DOHH2 (cell line): ENCODE results near the gene FAM53A.
A peak's percentile ranks its signal among the peaks of the same experiment; 100 is the strongest.

ENCODE experiments used
- H3F3A ChIP-seq: fragments of 200-600 bp; sonication (generic), shearing (Covaris generic); 2 replicates; pipeline ENCODE4 v1.6.0; 2016; ENCODE audit warnings: antibody characterized with exemption, mild to moderate bottlenecking; ENCODE audit not compliant: control insufficient read depth, insufficient read depth
- H3K27ac ChIP-seq: fragments of 200-600 bp; sonication (generic); 2 replicates; pipeline ENCODE4 v1.5.1; 2014; ENCODE audit warnings: low read depth, mild to moderate bottlenecking, low read length, moderate library complexity
- H3K27me3 ChIP-seq: fragments of 200-600 bp; sonication (generic); 2 replicates; pipeline ENCODE4 v1.6.1; 2014; ENCODE audit warnings: mild to moderate bottlenecking, low read length, mixed read lengths; ENCODE audit not compliant: control insufficient read depth
- H3K36me3 ChIP-seq: fragments of 200-600 bp; sonication (generic); 2 replicates; pipeline ENCODE4 v1.6.1; 2014; ENCODE audit warnings: mild to moderate bottlenecking, low read length, moderate library complexity, mixed read lengths; ENCODE audit not compliant: control insufficient read depth
- H3K4me1 ChIP-seq: fragments of 200-600 bp; sonication (generic); 2 replicates; pipeline ENCODE4 v1.6.1; 2014; ENCODE audit warnings: mild to moderate bottlenecking, low read length, mixed read lengths; ENCODE audit not compliant: control insufficient read depth
- H3K4me2 ChIP-seq: fragments of 200-600 bp; sonication (generic); 2 replicates; pipeline ENCODE4 v1.6.0; 2014; ENCODE audit warnings: mild to moderate bottlenecking, low read length, moderate library complexity
- H3K4me3 ChIP-seq: fragments of 200-600 bp; sonication (generic); 2 replicates; pipeline ENCODE4 v1.5.1; 2014; ENCODE audit warnings: mild to moderate bottlenecking, low read length, mixed read lengths
- H3K79me2 ChIP-seq: fragments of 200-600 bp; sonication (generic); 2 replicates; pipeline ENCODE4 v1.6.1; 2014; ENCODE audit warnings: mild to moderate bottlenecking, low read length, mixed read lengths; ENCODE audit not compliant: control insufficient read depth
- H3K9me2 ChIP-seq: fragments of 200-600 bp; sonication (generic); replicated peaks from 2 replicates; pipeline ENCODE4 v1.6.1; 2014; ENCODE audit warnings: mild to moderate bottlenecking, low read length, mixed read lengths; ENCODE audit not compliant: control insufficient read depth
- H3K9me3 ChIP-seq: fragments of 200-600 bp; sonication (generic); 2 replicates; pipeline ENCODE4 v1.6.1; 2014; ENCODE audit warnings: antibody characterized with exemption, low read length, mixed read lengths; ENCODE audit not compliant: control insufficient read depth, insufficient read depth
- H4K20me1 ChIP-seq: fragments of 200-600 bp; sonication (generic); 2 replicates; pipeline ENCODE4 v1.6.0; 2014; ENCODE audit warnings: low read depth, mild to moderate bottlenecking, antibody characterized with exemption, low read length, moderate library complexity; ENCODE audit not compliant: control insufficient read depth, insufficient read depth
- CTCF ChIP-seq: fragments of 200-600 bp; sonication (generic); IDR thresholded peaks from one replicate; pipeline ENCODE4 v1.5.1; 2014; ENCODE audit warnings: antibody characterized with exemption, mild to moderate bottlenecking, low read depth, low read length; ENCODE audit not compliant: poor library complexity, severe bottlenecking
- EZH2phosphoT487 ChIP-seq: fragments of 200-600 bp; sonication (generic); IDR thresholded peaks from 2 replicates; pipeline ENCODE4 v1.6.1; 2017; ENCODE audit warnings: borderline replicate concordance, mild to moderate bottlenecking, antibody characterized with exemption, low read length, moderate library complexity, mixed read lengths

FAM53A gene

GRCh38 chr4:1715002-1715758 lies 31.1 kb upstream of the FAM53A start:
- H3K79me2 ChIP-seq: peaks cover 86% of the 10 kb centered on the region
- H3K27ac ChIP-seq: peak overlapping the region; percentile 96
- H3K9me2 ChIP-seq: no peaks in the 10 kb centered on the region
- H3K4me2 ChIP-seq: peak overlapping the region; percentile 91
- no peaks in the 10 kb centered on the region for H3K9me3 ChIP-seq
- peaks cover 21% of the 10 kb centered on the region for H4K20me1 ChIP-seq
- peaks cover 69% of the 10 kb centered on the region for H3K4me1 ChIP-seq
- peaks cover 43% of the 10 kb centered on the region for H3F3A ChIP-seq
- no peak for TF ChIP-seq EZH2phosphoT487
- no peak for TF ChIP-seq CTCF
- peaks cover 81% of the 10 kb centered on the region for H3K36me3 ChIP-seq
- no peaks in the 10 kb centered on the region for H3K27me3 ChIP-seq
- H3K4me3 ChIP-seq: peak overlapping the region; percentile 92

DNA sequence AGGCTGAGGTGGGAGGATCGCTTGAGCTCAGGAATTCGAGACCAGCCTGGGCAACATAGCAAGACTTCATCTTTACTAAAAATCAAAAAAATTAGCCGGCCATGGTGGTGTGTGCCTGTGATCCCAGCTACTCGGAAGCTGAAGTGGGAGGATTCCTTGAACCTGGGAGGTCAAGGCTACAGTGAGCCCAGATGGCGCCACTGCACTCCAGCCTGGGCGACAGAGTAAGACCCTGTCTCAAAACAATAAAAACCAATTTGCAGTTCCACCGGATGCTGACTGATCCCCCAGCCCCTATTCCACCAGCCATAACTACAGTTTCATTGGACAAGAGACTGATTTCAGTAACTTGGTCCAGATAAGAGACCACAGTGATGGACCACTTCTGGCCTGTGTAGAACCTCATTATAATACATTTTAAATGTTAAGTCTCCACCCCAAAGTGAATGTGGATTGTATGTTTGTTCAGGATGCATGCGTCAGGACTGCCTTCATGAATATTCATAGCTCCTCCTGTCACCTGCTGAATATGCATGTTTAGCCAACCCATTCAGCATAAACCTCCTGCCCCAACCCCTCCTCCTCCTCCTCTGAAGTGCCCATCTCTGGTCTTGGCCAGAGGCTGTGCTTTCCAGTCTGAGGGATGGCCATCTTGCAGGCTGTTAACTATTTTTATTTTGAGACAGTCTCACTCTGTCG lies 30.3 kb upstream of the FAM53A start:
- TF ChIP-seq EZH2phosphoT487: no peak
- peak; percentile 24 for TF ChIP-seq CTCF

DNA sequence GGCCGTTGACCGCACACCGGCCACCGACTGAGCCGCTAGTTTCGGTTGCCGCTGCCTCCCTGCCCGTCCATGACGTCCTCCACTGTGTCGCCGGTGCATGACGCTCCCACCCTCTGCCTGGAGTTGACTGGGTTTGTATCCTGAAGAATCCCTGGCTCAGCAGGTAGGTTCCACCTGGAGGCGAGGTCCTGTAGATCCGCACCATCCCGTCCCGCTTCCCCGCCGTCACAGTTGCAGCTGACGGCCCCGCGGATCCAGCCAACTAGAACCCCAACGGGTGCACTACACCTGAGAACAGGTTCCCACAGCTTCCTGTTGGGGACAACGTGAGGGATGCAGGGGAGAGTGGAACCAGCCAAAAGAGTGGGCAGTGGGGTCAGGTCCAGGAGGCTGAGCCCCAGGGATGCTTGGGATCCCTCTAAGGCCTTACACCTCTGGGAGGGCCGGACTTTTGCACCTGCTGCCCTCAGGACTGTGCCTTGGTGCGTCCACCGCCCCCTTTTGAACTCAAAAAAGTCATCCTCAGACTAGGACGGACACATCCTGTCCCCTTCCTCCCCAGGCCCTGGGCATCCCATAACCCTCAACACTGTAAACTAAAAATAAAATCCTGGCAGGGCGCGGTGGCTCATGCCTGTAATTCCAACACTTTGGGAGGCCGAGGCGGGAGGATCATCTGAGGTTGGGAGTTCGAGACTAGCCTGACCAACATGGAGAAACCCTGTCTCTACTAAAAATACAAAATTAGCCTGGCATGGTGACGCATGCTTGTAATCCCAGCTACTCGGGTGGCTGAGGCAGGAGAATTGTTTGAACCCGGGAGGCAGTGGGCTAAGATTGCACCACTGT lies 29.1 kb upstream of the FAM53A start:
- peaks cover 37% of the 10 kb centered on the region for H4K20me1 ChIP-seq
- no peaks in the 10 kb centered on the region for H3K9me2 ChIP-seq
- H3K36me3 ChIP-seq: peaks cover 90% of the 10 kb centered on the region
- peak overlapping the region; percentile 96 for H3K27ac ChIP-seq
- no peaks in the 10 kb centered on the region for H3K9me3 ChIP-seq
- peak overlapping the region; percentile 92 for H3K4me3 ChIP-seq
- peaks cover 69% of the 10 kb centered on the region for H3K4me1 ChIP-seq
- H3F3A ChIP-seq: peaks cover 34% of the 10 kb centered on the region
- peaks cover 93% of the 10 kb centered on the region for H3K79me2 ChIP-seq
- peak overlapping the region; percentile 91 for H3K4me2 ChIP-seq
- H3K27me3 ChIP-seq: no peaks in the 10 kb centered on the region
- TF ChIP-seq CTCF (no peak), EZH2phosphoT487 (no peak)

More for the DNA sequence above, 30.3 kb upstream of the FAM53A start:
- Histone ChIP-seq H3K9me2 (no peaks in the 10 kb centered on the region), H3K27ac (peak overlapping the region; percentile 96), H4K20me1 (peaks cover 26% of the 10 kb centered on the region), H3K27me3 (no peaks in the 10 kb centered on the region), H3K9me3 (no peaks in the 10 kb centered on the region), H3K4me3 (peak overlapping the region; percentile 92), H3K79me2 (peaks cover 88% of the 10 kb centered on the region), H3K36me3 (peaks cover 87% of the 10 kb centered on the region), H3F3A (peaks cover 40% of the 10 kb centered on the region), H3K4me1 (peaks cover 69% of the 10 kb centered on the region), H3K4me2 (peak overlapping the region; percentile 91)
